Progenitor cell of endocrine pancreas (in vitro differentiated cells): ENCODE data around the gene TEKTIP1. TPM values are rescaled to one million over a fixed set of nuclear protein-coding genes. Genes with fewer than 3 reads are reported as not detected.
A peak's percentile ranks its signal among the peaks of the same experiment; 100 is the strongest.

ENCODE experiments used
- DNase-seq: peaks from one replicate; pipeline ENCODE4 v3.0.0; 2021; ENCODE audit warnings: low spot score; ENCODE audit not compliant: unreplicated experiment
- H3K27ac Mint-ChIP-seq: 2 replicates; pipeline ENCODE4 v1.8.0; 2021; ENCODE audit warnings: mild to moderate bottlenecking, moderate library complexity, mixed read lengths
- H3K27me3 Mint-ChIP-seq: 2 replicates; pipeline ENCODE4 v1.8.0; 2021; ENCODE audit warnings: mixed read lengths
- H3K36me3 Mint-ChIP-seq: 2 replicates; pipeline ENCODE4 v1.8.0; 2022; ENCODE audit warnings: mixed read lengths; ENCODE audit not compliant: insufficient read depth
- H3K4me1 Mint-ChIP-seq: 2 replicates; pipeline ENCODE4 v1.8.0; 2021; ENCODE audit warnings: low read depth, mixed read lengths
- H3K4me3 Mint-ChIP-seq: 2 replicates; pipeline ENCODE4 v1.8.0; 2021; ENCODE audit warnings: low read depth, mild to moderate bottlenecking, moderate library complexity, mixed read lengths
- H3K9me3 Mint-ChIP-seq: 2 replicates; pipeline ENCODE4 v1.8.0; 2021; ENCODE audit warnings: low read depth, mixed read lengths
- total RNA-seq: library from RNA; stranded (reverse); gene quantifications from 2 replicates; pipeline ENCODE4 v1.2.1, GENCODE V29; 2021
- TF ChIP-seq, protein P1 (sequence below): fragments of 200-600 bp; sonication (generic); IDR thresholded peaks from one replicate; pipeline ENCODE4 v1.5.0; 2021; ENCODE audit warnings: antibody characterized with exemption, mild to moderate bottlenecking; ENCODE audit not compliant: unreplicated experiment

Gene TEKTIP1
- total RNA-seq, 1 donor from 2014 or later = 4.0 TPM

- no peaks in the 10 kb centered on the region for H3K27me3 Mint-ChIP-seq
- H3K4me3 Mint-ChIP-seq = no peak overlapping the region
- H3K9me3 Mint-ChIP-seq = no peaks in the 10 kb centered on the region
- no peak overlapping the region for H3K27ac Mint-ChIP-seq
- DNase-seq = no peak
- peaks cover 1% of the 10 kb centered on the region for H3K4me1 Mint-ChIP-seq
- peaks cover 9% of the 10 kb centered on the region for H3K36me3 Mint-ChIP-seq
- TF ChIP-seq, protein P1, sequence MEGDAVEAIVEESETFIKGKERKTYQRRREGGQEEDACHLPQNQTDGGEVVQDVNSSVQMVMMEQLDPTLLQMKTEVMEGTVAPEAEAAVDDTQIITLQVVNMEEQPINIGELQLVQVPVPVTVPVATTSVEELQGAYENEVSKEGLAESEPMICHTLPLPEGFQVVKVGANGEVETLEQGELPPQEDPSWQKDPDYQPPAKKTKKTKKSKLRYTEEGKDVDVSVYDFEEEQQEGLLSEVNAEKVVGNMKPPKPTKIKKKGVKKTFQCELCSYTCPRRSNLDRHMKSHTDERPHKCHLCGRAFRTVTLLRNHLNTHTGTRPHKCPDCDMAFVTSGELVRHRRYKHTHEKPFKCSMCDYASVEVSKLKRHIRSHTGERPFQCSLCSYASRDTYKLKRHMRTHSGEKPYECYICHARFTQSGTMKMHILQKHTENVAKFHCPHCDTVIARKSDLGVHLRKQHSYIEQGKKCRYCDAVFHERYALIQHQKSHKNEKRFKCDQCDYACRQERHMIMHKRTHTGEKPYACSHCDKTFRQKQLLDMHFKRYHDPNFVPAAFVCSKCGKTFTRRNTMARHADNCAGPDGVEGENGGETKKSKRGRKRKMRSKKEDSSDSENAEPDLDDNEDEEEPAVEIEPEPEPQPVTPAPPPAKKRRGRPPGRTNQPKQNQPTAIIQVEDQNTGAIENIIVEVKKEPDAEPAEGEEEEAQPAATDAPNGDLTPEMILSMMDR = no peak
These were observed 44.9 kb upstream of the TEKTIP1 start for GRCh38 chr19:3494051-3494450.

- Mint-ChIP-seq H3K9me3 (no peaks in the 10 kb centered on the region), H3K36me3 (peaks cover 9% of the 10 kb centered on the region), H3K27me3 (no peaks in the 10 kb centered on the region), H3K27ac (no peak overlapping the region), H3K4me1 (peaks cover 3% of the 10 kb centered on the region), H3K4me3 (no peak overlapping the region)
- TF ChIP-seq, protein P1 = no peak
- DNase-seq = no peak
These were observed 44.4 kb upstream of the TEKTIP1 start for GRCh38 chr19:3494559-3494958.

- H3K27me3 Mint-ChIP-seq = no peaks in the 10 kb centered on the region
- DNase-seq = no peak
- peaks cover 8% of the 10 kb centered on the region for H3K4me1 Mint-ChIP-seq
- TF ChIP-seq, protein P1 = no peak
- H3K4me3 Mint-ChIP-seq = no peak overlapping the region
- H3K9me3 Mint-ChIP-seq = no peaks in the 10 kb centered on the region
- peaks cover 9% of the 10 kb centered on the region for H3K36me3 Mint-ChIP-seq
- no peak overlapping the region for H3K27ac Mint-ChIP-seq
These were observed 42.3 kb upstream of the TEKTIP1 start for GRCh38 chr19:3496392-3497273.

DNA sequence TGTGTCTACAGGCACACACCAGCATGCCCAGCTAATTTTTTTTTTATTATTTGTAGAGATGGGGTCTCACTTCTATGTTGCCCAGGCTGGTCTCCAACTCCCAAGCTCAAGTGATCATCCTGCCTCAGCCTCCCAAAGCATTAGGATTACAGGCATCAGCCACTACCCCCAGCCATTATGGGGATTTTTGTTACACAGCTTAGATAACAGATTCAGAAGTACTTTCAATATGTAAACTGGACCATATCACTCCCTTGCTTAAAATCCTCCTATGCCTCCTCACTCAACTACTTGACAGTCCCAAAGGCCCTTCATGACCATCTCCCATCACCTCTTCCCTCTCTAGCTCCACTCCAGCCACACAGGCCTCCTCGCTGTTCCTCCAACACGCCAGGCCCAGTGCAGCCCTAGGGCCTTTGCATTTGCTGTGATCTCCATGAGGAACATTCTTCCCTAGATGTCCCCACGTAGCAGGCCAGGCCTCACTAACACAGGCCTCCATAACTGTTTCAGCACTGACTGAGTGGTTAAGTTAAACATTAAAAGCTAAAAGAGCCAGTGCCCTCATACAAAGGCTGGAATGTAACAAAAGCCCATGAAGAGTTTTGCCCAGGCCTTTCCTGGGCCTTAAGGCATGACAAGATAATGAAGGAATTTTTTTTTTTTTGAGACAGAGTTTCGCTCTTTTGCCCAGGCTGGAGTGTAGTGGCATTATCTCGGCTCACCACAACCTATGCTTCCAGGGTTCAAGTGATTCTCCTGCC is 41.0 kb upstream of the TEKTIP1 start:
- H3K27me3 Mint-ChIP-seq = no peaks in the 10 kb centered on the region
- DNase-seq = no peak
- no peaks in the 10 kb centered on the region for H3K9me3 Mint-ChIP-seq
- H3K27ac Mint-ChIP-seq = peak overlapping the region; percentile 78
- TF ChIP-seq, protein P1 = no peak
- no peak overlapping the region for H3K4me3 Mint-ChIP-seq
- peaks cover 8% of the 10 kb centered on the region for H3K4me1 Mint-ChIP-seq
- peaks cover 7% of the 10 kb centered on the region for H3K36me3 Mint-ChIP-seq

DNA sequence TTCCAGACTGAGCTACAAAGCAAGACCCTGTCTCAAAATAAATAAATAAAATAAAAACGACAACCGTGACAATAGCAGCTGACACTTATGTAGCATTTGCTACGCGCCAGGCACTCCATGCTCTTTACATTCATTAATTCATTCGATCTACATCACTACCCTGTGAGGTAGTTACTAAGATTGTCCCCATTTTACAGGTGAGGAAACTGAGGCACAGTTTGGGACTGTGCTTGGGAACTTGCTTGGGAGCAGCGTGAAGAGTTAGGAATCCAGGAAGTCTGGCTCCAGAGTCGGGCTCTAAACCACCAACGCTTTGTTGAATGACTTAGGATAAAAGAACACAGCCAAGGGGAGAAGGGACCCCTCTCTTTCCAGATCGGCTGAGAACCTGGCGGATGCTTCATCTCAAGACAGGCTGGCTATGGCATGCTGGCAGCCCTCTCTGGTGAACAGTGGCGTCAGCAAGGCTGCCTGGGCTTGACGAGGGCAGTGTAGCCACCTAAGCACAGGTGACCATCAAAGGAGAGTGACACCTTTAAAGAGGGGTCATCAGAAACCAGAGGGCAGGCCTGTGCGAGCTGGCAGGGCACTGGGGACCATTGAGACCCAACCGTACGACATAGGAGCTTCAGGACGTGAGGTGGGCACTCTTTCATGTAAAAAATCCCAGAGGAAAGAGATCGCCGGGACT is 39.1 kb upstream of the TEKTIP1 start:
- no peak for DNase-seq
- peak overlapping the region; percentile 89 for H3K4me3 Mint-ChIP-seq
- H3K9me3 Mint-ChIP-seq = no peaks in the 10 kb centered on the region
- H3K27me3 Mint-ChIP-seq = no peaks in the 10 kb centered on the region
- peaks cover 8% of the 10 kb centered on the region for H3K4me1 Mint-ChIP-seq
- H3K36me3 Mint-ChIP-seq = peaks cover 6% of the 10 kb centered on the region
- TF ChIP-seq, protein P1 = no peak
- peak overlapping the region; percentile 99 for H3K27ac Mint-ChIP-seq
